Cardiac muscle cell (in vitro differentiated cells and primary cell): ENCODE measurements around the gene ADAMTS1. TPM values are rescaled to one million over a fixed set of nuclear protein-coding genes. Genes with fewer than 3 reads are reported as not detected.
A peak's percentile ranks its signal among the peaks of the same experiment; 100 is the strongest.

Experiments used
- DNase-seq, 2 donors: peaks; one replicate each; pipeline versions ENCODE4 v3.0.0 to v3.0.0-alpha.2; 2010 to 2017; ENCODE audit warnings: low read depth in 1 of 2, low spot score in 1 of 2
- H3K27ac ChIP-seq: fragments of 200-600 bp; sonication (generic); 2 replicates; pipeline ENCODE4 v1.5.1; 2016
- H3K27me3 ChIP-seq: fragments of 200-600 bp; sonication (generic); 2 replicates; pipeline ENCODE4 v1.6.0; 2016; ENCODE audit warnings: control low read depth
- H3K36me3 ChIP-seq: fragments of 200-600 bp; sonication (generic); 2 replicates; pipeline ENCODE4 v1.5.1; 2016; ENCODE audit warnings: control low read depth
- H3K4me1 ChIP-seq: fragments of 200-600 bp; sonication (generic); 2 replicates; pipeline ENCODE4 v1.8.1; 2017; ENCODE audit warnings: low read depth, mild to moderate bottlenecking, mixed run types
- H3K4me3 ChIP-seq: fragments of 200-600 bp; sonication (generic); 2 replicates; pipeline ENCODE4 v1.5.1; 2016; ENCODE audit warnings: mild to moderate bottlenecking
- H3K9me3 ChIP-seq: fragments of 200-600 bp; sonication (generic); 2 replicates; pipeline ENCODE4 v1.5.1; 2017; ENCODE audit warnings: low read depth, mild to moderate bottlenecking, control low read depth
- CTCF ChIP-seq: IDR thresholded peaks from 2 replicates; pipeline ENCODE4 v1.5.1; 2012; ENCODE audit warnings: low read depth, mild to moderate bottlenecking, low read length
- polyA plus RNA-seq: library from polyadenylated mRNA; unstranded; fragments of >200 nt; fragmentation: Nextera tagmentation; extraction: Ambion mirVana; gene quantifications from 2 replicates; pipeline ENCODE4 v1.2.1, GENCODE V29; 2016
- total RNA-seq: library from RNA; depleted of rRNA; stranded (reverse); fragments of >200 nt; gene quantifications from 2 replicates; pipeline ENCODE4 v1.2.3, GENCODE V29; 2016

ADAMTS1 gene
- total and polyA plus RNA-seq, 2 experiments from 2014 or later, result 154 to 185 TPM

GRCh38 chr21:26800455-26800854 is 44.8 kb downstream of the ADAMTS1 start:
- no peaks in the 10 kb centered on the region for H3K27me3 ChIP-seq
- H3K36me3 ChIP-seq, result no peaks in the 10 kb centered on the region
- TF ChIP-seq CTCF, result no peak
- no peak for DNase-seq
- H3K4me3 ChIP-seq, result no peak overlapping the region
- no peaks in the 10 kb centered on the region for H3K9me3 ChIP-seq
- H3K27ac ChIP-seq, result no peak overlapping the region
- no peaks in the 10 kb centered on the region for H3K4me1 ChIP-seq

- Histone ChIP-seq H3K9me3 (no peaks in the 10 kb centered on the region), H3K27ac (no peak overlapping the region), H3K36me3 (no peaks in the 10 kb centered on the region), H3K4me3 (no peak overlapping the region), H3K4me1 (no peaks in the 10 kb centered on the region), H3K27me3 (no peaks in the 10 kb centered on the region)
- peak; percentile 19 to 49 for DNase-seq
- TF ChIP-seq CTCF, result no peak
Observed at GRCh38 chr21:26800001-26800400, 45.2 kb downstream of the ADAMTS1 start.

DNA sequence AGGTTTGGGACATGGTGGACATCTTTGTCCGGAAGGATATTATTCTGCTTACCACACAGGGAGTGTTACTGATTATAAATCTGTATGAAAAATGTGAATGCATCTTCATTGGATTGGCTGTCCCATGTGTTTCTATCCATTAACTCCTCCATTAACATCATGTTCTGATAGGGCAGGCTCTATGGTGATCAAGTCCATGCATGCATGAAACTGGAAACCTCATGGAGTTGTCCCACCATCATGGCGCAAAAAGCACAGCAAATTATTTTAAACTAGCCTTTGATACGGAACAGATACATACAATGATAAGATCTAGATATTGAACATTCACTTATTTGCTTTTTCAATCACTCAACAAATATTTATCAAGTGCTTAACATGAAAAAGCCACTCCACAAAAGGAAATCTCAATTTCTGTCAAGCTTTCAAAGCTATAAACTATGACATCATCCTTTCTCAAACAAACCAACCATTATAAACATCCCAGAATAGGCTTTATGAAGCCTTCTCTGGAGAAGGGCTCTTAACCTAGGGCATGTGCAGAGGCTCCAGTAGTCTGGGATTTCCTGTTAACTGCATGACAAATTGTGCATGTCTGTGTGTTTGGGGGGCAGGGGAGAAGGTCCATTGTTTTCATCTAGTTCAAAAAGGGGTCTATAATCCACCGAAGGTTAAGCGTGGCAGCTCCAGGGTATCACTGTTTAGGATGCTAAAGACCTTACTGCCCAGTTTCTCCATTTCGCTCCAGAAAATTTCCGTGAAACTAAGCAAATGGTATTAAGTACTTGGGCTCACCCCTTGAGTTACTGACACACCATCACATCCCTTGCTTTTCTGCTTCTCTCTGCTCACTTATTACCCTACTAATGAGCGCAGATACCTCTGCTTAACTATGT is 46.1 kb downstream of the ADAMTS1 start:
- H3K4me3 ChIP-seq, result no peak overlapping the region
- H3K27me3 ChIP-seq, result no peaks in the 10 kb centered on the region
- no peaks in the 10 kb centered on the region for H3K9me3 ChIP-seq
- H3K36me3 ChIP-seq, result no peaks in the 10 kb centered on the region
- no peak for TF ChIP-seq CTCF
- H3K4me1 ChIP-seq, result no peaks in the 10 kb centered on the region
- H3K27ac ChIP-seq, result no peak overlapping the region
- DNase-seq, result no peak

DNA sequence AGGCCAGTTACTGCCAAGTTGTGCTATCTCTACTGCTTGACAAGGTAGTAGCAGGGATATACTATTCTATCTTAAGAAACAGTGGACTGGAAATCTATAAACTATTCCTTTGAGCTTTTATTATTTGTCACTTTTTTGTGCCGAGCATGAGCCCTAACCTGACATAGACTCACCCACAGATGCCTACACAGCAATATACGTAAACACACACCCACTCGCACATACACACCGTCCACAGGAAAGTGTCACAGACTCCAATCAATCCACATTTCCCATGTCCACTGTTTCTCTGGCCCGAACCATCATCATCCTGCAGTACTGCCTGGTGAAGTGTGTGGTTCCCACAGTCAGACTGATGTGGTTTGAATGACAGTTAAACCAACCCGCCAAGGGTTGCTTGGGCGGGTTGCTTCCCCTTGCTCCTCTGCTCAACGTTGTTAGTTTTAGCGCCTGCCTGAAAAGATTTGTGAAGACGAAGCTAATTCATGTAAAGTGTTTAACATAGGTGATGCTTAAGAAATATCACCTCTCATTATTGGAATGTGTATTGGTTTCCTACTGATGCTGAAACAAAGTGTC is 47.2 kb downstream of the ADAMTS1 start:
- no peak for TF ChIP-seq CTCF
- no peak overlapping the region for H3K27ac ChIP-seq

GRCh38 chr21:26795866-26796329 is 49.3 kb downstream of the ADAMTS1 start:
- Histone ChIP-seq H3K27ac (no peak overlapping the region), H3K27me3 (no peaks in the 10 kb centered on the region)

More for the DNA sequence above, 47.2 kb downstream of the ADAMTS1 start:
- Histone ChIP-seq H3K36me3 (no peaks in the 10 kb centered on the region), H3K4me1 (no peaks in the 10 kb centered on the region), H3K9me3 (no peaks in the 10 kb centered on the region), H3K4me3 (no peak overlapping the region), H3K27me3 (no peaks in the 10 kb centered on the region)
- DNase-seq, result no peak

More at GRCh38 chr21:26795866-26796329, 49.3 kb downstream of the ADAMTS1 start:
- DNase-seq, result peak in 1 of 2 donors; percentile 98
- TF ChIP-seq CTCF, result no peak
- no peaks in the 10 kb centered on the region for H3K36me3 ChIP-seq
- H3K4me1 ChIP-seq, result no peaks in the 10 kb centered on the region
- no peaks in the 10 kb centered on the region for H3K9me3 ChIP-seq
- no peak overlapping the region for H3K4me3 ChIP-seq
